PC-9 (cell line): Measurements from ENCODE around the gene DES. TPM values are rescaled to one million over a fixed set of nuclear protein-coding genes. Genes with fewer than 3 reads are reported as not detected.

Source experiments
- BruUV-seq: library from RNA; stranded (reverse); fragments of 400-500 nt; replicated peaks from 2 replicates; lab custom pipeline; 2021; lab: Mats Ljungman, UMichigan
- CTCF ChIA-PET: fragments of 300-600 bp; sonication (Branson Sonifier 250); formaldehyde crosslinking; loops from one replicate; lab custom pipeline; 2022; ENCODE audit warnings: antibody characterized with exemption; lab: Charles Lee
- POLR2A ChIA-PET: fragments of 300-600 bp; sonication (Branson Sonifier 250); formaldehyde crosslinking; loops from one replicate; lab custom pipeline; 2022; ENCODE audit warnings: antibody characterized with exemption; ENCODE audit not compliant: unreplicated experiment; lab: Charles Lee
- DNase-seq, 2 experiments: peaks; one replicate each; pipeline versions ENCODE4 v3.0.0 to v3.0.0-alpha.2; 2015 to 2022; ENCODE audit warnings: mixed read lengths in 1 of 2
- H2AFZ ChIP-seq: fragments of 200-600 bp; sonication (generic); 2 replicates; pipeline ENCODE4 v1.8.1; 2017; ENCODE audit warnings: antibody characterized with exemption
- H3F3A ChIP-seq: fragments of 200-600 bp; sonication (generic); 2 replicates; pipeline ENCODE4 v1.8.1; 2017; ENCODE audit warnings: antibody characterized with exemption, mild to moderate bottlenecking, low read depth; ENCODE audit not compliant: insufficient read depth
- H3K27ac ChIP-seq: fragments of 200-600 bp; sonication (generic); 2 replicates; pipeline ENCODE4 v1.6.1; 2016; ENCODE audit warnings: mixed run types
- H3K27me3 ChIP-seq: fragments of 200-600 bp; sonication (generic); 2 replicates; pipeline ENCODE4 v1.6.1; 2016; ENCODE audit warnings: low read depth, mixed run types; ENCODE audit not compliant: insufficient read depth
- H3K36me3 ChIP-seq: fragments of 200-600 bp; sonication (generic); 2 replicates; pipeline ENCODE4 v1.6.1; 2016; ENCODE audit warnings: low read depth, mixed run types
- H3K4me1 ChIP-seq: fragments of 200-600 bp; sonication (generic); replicated peaks from 2 replicates; pipeline ENCODE4 v1.6.1; 2016; ENCODE audit warnings: mixed run types; ENCODE audit not compliant: insufficient read depth
- H3K4me2 ChIP-seq: fragments of 200-600 bp; sonication (generic); 2 replicates; pipeline ENCODE4 v1.6.1; 2017; ENCODE audit warnings: mixed run types
- H3K4me3 ChIP-seq: fragments of 200-600 bp; sonication (generic); 2 replicates; pipeline ENCODE4 v1.6.1; 2016; ENCODE audit warnings: mixed run types
- H3K79me2 ChIP-seq: fragments of 200-600 bp; sonication (generic); 2 replicates; pipeline ENCODE4 v1.6.1; 2017; ENCODE audit warnings: low read depth, mixed run types
- H3K9me2 ChIP-seq: fragments of 200-600 bp; sonication (generic); 2 replicates; pipeline ENCODE4 v1.8.1; 2017; ENCODE audit warnings: mild to moderate bottlenecking; ENCODE audit not compliant: insufficient read depth
- H3K9me3 ChIP-seq: fragments of 200-600 bp; sonication (generic); 2 replicates; pipeline ENCODE4 v1.8.1; 2016; ENCODE audit warnings: low read depth; ENCODE audit not compliant: insufficient read depth
- H4K20me1 ChIP-seq: fragments of 200-600 bp; sonication (generic); 2 replicates; pipeline ENCODE4 v1.8.1; 2017; ENCODE audit not compliant: insufficient read depth
- CTCF ChIP-seq: fragments of 200-600 bp; sonication (generic); conservative IDR thresholded peaks from 2 replicates; pipeline ENCODE4 v1.6.1; 2017; ENCODE audit warnings: mixed run types, antibody characterized with exemption, mild to moderate bottlenecking, moderate library complexity
- EZH2 ChIP-seq: fragments of 200-600 bp; sonication (generic); IDR thresholded peaks from 2 replicates; pipeline ENCODE4 v1.8.0; 2017; ENCODE audit warnings: antibody characterized with exemption, low read depth
- intact Hi-C: fragments of 100-400 bp; cut with micrococcal nuclease; formaldehyde crosslinking; loops from one replicate; pipeline ENCODE4 v1.10.0; 2022; ENCODE audit not compliant: unreplicated experiment
- total RNA-seq: library from RNA; stranded (reverse); gene quantifications from 2 replicates; pipeline ENCODE4 v1.2.3, GENCODE V29; 2021

Gene DES
- total RNA-seq, 1 experiment from 2014 or later: not detected

GRCh38 chr2:219426534-219427136, 8.5 kb downstream of the DES start:
- Histone ChIP-seq H3K9me3 (no peaks in the 10 kb centered on the region), H4K20me1 (no peaks in the 10 kb centered on the region), H3F3A (no peaks in the 10 kb centered on the region), H3K27ac (no peak overlapping the region), H3K9me2 (no peaks in the 10 kb centered on the region), H3K79me2 (no peaks in the 10 kb centered on the region), H2AFZ (no peak overlapping the region), H3K36me3 (no peaks in the 10 kb centered on the region), H3K4me2 (no peak overlapping the region), H3K27me3 (no peaks in the 10 kb centered on the region), H3K4me3 (no peak overlapping the region), H3K4me1 (peaks cover 4% of the 10 kb centered on the region; the same call in 1 of the 2 replicates)
- intact Hi-C loops: no loop called here
- TF ChIP-seq EZH2: no peak
- no peak for TF ChIP-seq CTCF
- CTCF ChIA-PET: no interaction called here
- DNase-seq: no peak
- no TSS peak for BruUV-seq
- POLR2A ChIA-PET: no interaction called here

DNA sequence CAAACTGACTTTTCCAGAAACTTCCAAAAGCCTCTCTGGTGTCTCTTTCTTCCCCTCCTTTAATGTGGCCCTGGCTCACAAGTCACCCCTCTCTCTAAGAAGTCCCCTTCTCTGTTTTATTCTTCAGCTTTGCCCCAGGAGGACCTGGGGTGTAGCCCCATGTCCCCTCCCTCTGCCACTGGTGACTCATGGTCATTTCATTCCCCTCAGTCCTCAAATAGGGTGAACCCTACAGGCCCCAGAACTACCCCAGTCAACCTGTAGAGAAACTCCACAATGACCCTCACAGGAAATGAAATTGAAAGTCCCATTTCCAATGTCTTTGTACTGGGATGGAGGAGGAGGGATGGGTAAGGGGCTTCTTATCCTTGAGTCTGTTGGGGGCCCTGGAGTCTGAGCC, 10.3 kb downstream of the DES start:
- no TSS peak for BruUV-seq
- H3K36me3 ChIP-seq: no peaks in the 10 kb centered on the region
- no peak overlapping the region for H3K4me3 ChIP-seq
- no peaks in the 10 kb centered on the region for H3F3A ChIP-seq
- H3K4me1 ChIP-seq: peaks cover 4% of the 10 kb centered on the region; the same call in 1 of the 2 replicates
- no peak overlapping the region for H3K4me2 ChIP-seq
- DNase-seq: no peak
- H3K27me3 ChIP-seq: no peaks in the 10 kb centered on the region
- no peak for TF ChIP-seq EZH2
- TF ChIP-seq CTCF: no peak
- H3K9me2 ChIP-seq: no peaks in the 10 kb centered on the region
- no peaks in the 10 kb centered on the region for H3K79me2 ChIP-seq
- H2AFZ ChIP-seq: no peak overlapping the region
- H3K9me3 ChIP-seq: no peaks in the 10 kb centered on the region
- POLR2A ChIA-PET: interaction anchor here (0.6 kb wide), 1 partner anchor 1920 kb away, joined by 10 read pairs; no protein-coding TSS in a partner anchor
- H4K20me1 ChIP-seq: no peaks in the 10 kb centered on the region
- intact Hi-C loops: no loop called here
- CTCF ChIA-PET: interaction anchor here (0.7 to 1.0 kb wide), 2 partner anchors 12 to 260 kb away, joined by 3 to 4 read pairs; no protein-coding TSS in a partner anchor
- no peak overlapping the region for H3K27ac ChIP-seq

GRCh38 chr2:219429958-219430606, 11.9 kb downstream of the DES start:
- no peak overlapping the region for H3K4me3 ChIP-seq
- H3K36me3 ChIP-seq: no peaks in the 10 kb centered on the region
- CTCF ChIA-PET: interaction anchor here (0.6 to 1.1 kb wide), 4 partner anchors 23 to 100 kb away, joined by 3 to 9 read pairs (median 4); no protein-coding TSS in a partner anchor
- H2AFZ ChIP-seq: no peak overlapping the region
- H3K27ac ChIP-seq: no peak overlapping the region
- no TSS peak for BruUV-seq
- intact Hi-C loops: no loop called here
- no peaks in the 10 kb centered on the region for H3F3A ChIP-seq
- H3K27me3 ChIP-seq: no peaks in the 10 kb centered on the region
- no peaks in the 10 kb centered on the region for H4K20me1 ChIP-seq
- TF ChIP-seq CTCF (no peak), EZH2 (no peak)
- POLR2A ChIA-PET: no interaction called here
- H3K4me2 ChIP-seq: no peak overlapping the region
- no peaks in the 10 kb centered on the region for H3K79me2 ChIP-seq
- H3K4me1 ChIP-seq: peaks cover 4% of the 10 kb centered on the region; the same call in 1 of the 2 replicates
- DNase-seq: no peak
- H3K9me2 ChIP-seq: no peaks in the 10 kb centered on the region
- H3K9me3 ChIP-seq: no peaks in the 10 kb centered on the region
